ENCODE data around the gene ABCD2.
A peak's percentile ranks its signal among the peaks of the same experiment; 100 is the strongest.
"Not testable (repeated sequence)": the region's sequence is repeated elsewhere in the genome, so short reads cannot be mapped to it uniquely, and the experiment has no call there.

The ABCD2 gene

DNA sequence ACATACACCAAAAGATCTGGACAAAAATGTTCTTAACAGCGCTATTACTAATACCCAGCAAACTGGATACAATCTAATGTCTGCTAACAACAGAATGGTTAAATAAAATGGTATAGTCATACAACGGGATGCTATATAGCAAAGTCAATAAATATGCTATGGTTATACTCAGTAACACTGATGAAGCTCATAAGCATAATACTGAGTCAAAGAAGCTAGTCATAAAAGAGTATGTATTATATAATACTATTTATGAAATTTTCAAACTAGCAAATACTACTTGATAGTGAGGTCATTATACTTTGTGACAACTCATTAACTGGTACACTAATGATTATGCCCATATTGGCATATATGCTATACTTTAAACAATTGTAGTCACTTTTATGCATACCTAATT lies 7.4 kb downstream of the ABCD2 start:
- DNase-seq (ENCODE audit: low spot score): no peak

DNA sequence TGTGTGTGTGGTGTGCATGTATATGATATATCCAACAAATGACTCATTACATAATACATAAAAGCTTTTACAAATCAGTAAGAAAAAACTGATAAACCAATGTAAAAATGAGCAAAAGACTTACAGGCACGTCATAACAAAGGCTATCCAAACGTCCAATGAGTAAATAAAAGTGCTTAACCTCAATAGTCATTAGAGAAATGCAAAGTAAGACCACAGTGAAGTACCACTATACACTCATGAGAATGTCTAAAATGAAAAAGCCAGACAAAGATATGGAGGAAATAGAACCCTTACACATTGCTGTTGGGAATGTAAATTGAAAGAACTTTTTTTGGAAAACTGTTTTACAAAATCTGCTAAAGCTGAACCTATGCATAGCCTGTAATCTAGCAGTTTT lies 7.8 kb downstream of the ABCD2 start:
- no peak for DNase-seq (ENCODE audit: low spot score)

DNA sequence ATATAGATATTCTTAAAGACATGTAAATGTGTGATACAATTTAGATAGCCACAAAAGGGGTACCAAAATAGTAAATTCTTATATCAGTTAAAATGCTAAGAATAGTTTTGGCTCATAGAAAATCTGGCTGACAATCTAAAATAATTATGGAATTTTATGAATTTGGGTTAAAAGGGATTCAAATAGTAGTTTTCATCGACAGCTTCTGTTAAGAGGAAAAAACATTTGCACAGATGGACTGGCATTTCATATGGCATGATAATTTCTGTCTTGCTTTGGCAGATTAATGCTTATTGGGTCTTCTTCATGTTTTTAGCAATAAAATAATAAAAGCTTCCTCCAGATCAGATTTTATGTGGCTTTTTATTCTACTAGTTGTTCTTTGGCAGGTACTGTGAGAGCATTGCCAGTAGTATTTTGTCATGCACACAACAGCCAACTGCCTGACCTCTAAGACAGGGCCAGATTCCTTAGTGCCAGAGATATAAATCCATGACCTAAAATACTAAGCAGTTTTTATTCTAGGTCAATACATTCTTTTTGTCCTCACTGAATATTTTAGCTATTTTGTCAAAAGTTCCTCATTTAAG lies 9.1 kb downstream of the ABCD2 start:
- DNase-seq (ENCODE audit: low spot score): no peak

DNA sequence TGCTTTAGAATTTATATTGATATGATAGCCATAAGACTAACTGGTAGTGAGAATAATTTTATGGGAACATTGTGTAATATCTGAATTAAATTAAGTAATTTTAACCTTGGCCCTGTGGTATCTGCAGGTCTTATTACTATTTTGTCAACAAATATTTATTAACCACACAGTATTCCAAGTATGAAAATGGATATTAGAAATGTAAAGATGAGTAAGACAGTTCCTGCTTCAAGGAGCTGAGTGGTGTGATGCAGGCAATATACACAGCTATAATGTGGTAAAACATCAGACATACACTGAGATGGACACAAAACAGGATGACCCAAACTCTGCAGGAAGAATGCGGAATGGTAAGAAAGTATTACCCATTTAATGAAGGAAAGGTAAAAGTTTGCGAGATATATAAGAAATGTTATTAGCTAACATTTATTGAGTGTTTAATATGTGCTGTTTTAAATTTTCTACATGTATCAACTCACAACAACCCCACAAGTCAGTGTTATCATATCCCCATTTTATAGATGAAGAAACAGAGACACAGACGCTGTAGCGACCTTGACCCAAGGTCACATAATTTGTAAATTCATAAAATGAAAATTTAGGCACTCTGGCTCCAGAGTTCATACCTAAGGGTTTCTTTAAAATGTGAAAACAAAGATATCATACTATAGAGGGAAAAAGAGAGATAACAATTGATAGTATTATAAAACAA lies 12.7 kb downstream of the ABCD2 start:
- DNase-seq (ENCODE audit: low spot score): no peak

DNA sequence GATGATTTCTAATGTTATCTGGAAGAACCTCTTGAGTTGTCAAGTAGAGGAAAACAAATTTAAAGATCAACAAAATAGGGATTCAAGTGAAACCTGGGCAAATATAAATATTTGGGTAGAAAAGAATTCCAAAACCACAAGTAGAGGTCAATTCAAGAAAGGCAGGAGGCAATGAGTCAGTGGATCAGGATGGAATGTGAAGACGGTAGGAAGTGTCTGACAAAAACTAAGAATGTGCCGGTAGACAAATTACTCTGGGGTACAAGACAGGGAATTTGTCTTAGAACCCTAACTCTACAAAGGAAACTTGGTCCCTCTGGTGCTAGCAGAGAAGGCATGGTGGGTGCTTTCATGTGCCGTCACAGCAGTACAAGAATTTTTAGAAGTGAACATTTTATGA lies 13.6 kb downstream of the ABCD2 start:
- DNase-seq (ENCODE audit: low spot score): no peak

DNA sequence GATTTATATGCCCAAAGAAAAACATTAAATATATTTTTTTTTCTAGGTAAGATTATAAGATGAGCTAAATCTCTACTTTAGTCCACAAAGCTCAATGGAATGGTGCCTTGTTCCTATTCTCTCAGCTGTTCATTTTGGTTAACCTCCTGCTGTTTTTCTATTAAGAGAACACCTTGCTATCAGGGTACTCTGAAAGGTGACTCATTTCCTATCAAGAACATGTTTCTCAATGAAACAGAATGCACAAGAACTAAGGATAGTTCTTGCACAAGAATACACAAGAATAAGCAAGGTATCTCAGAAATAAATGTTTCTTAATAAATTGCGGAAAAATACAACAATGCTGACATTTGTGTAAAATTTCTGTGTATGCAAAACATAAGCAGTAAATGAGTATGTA lies 14.1 kb downstream of the ABCD2 start:
- DNase-seq (ENCODE audit: low spot score): no peak

DNA sequence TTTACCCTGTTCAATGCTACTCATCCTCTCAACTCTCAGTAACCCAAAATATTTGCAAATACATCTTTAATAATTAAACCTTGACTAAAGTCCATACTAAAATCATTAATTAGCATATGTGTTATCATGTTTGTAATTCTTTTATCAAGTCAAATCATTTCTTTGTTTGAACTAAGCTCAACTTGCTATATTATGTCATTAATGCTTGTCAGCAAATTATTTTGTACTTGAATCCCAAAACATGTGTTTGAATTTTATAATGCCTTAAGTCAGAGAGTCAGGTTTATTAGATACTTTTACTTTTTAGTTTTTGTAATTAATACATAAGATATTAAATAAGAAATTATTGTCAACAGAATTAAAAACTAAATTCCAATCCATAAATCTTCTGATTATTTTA lies 16.5 kb downstream of the ABCD2 start:
- no peak for DNase-seq (ENCODE audit: low spot score)

DNA sequence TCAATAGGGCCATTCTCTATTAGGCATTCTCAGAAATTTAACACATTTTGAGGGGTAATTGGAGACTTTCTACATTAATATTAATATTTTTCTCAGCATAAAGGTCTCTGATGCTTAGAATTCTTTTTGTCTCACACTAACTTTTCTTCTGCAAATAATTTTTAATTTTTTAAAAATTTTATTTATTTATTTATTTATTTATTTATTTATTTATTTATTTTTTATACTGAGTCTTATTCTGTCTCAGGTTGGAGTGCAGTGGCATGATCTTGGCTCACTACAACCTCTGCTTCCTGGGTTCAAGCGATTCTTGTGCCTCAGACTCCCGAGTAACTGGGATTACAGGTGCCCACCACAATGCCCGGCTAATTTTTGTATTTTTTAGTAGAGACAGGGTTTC lies 17.7 kb downstream of the ABCD2 start:
- not testable (repeated sequence) for DNase-seq (ENCODE audit: low spot score)

DNA sequence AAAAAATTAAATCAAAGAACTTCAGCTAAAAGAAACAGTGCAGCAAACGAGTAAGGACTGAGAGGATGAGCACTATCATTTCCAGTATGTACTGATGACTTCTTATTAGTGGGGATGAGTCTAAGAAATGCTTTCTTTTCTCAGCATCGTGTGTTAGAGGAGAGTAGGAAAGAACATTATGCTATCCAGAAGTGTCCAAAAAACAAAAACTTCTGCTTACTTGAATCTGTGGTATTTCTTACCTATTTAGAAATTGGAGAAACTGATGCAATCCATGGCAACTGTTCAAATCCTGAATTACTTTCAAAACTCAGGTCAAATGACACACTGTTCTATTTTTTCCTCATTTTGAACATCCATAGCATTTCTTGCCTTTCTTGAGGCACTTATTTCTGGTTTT lies 23.7 kb downstream of the ABCD2 start:
- DNase-seq (ENCODE audit: low spot score): no peak

DNA sequence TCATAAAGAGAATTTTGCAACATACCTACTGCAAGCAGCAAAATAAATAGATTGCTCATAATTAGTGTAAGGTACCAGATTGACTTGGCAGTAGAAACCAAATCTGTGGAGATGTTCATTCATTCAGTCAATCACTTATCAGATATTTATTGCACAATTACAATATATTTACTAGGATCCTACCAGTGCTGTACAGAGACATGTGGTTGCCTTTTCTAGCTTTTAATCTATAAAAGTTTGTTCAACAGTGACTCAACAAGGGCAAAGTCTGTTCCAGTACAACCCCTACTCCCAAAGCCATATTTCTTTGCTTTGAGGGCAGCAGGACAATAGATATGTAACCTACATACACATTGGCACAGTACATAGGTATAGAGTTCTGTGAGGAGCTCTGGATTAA lies 27.3 kb downstream of the ABCD2 start:
- no peak for DNase-seq (ENCODE audit: low spot score)

DNA sequence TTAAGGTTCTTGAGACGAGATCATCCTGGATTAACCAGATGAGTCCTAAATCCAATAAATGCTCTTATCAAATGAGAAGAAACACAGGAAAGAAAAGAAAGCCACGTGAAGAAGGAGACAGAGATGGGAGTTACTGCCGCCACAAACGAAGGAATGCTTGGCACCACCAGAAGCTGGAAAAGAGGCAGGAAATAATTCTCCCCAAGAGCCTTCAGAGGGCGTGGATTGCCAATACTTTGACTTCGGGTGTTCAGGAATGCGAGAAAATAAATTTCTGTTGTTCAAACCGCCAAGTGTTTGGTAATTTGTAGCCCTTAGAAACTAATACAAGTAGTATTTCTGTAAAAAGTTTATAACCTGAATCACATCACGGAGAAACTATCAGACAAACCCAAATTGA lies 31.3 kb downstream of the ABCD2 start:
- DNase-seq (ENCODE audit: low spot score): no peak

DNA sequence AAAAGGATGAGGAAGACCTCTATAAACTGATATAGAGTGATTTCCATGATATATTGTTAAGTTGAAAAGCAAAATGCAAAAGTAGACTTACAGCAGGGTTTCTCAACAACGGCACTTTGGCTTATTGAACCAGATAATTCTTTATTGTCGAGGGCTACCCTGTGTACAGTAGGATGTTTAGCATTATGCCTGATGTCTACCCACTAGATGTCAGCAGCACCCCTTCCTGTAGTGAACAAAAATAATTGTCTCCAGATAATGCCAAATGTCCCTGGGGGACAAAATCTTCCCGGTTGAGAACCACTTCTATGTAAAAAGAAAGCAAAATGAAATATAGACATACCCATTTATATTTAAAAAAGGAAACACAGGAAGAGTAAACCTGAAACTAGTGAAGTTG lies 32.4 kb downstream of the ABCD2 start:
- no peak for DNase-seq (ENCODE audit: low spot score)

DNA sequence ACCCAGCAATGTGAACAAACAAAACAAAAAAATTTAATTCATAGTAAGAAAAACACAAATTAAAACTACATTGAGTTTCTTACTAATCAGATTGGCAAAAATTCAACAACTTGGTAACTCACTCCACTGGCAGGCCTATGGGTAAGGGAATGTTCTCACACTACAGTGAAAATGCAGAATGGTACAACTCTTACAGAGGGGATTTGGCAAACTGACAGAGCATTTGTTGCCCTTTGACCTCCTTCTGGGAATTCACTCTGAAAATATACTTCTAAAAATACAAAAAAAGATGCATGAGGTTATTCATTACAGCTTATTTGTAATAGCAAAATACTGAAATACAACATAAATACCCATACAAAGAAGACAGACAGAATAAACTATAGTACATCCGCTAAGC lies 32.8 kb downstream of the ABCD2 start:
- no peak for DNase-seq (ENCODE audit: low spot score)

DNA sequence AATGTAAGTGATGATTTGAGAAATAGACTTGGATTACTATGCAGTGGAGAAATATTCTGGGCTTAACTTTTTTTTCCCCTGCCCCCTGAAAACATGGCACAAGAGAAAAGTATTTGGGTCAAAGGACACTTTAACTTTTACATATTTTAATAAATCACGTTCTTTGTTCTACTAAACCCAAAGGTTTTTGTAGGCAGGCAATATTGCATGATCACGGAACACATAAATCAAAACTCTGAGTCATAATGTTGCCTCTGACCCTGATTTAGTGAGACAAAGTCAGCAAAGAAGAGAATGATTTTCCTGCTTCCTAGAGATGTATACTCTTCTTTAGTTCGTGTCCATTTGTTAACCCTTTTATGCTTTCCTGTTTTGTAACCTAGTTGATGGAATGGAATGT lies 38.0 kb downstream of the ABCD2 start:
- peak; percentile 4 for DNase-seq (ENCODE audit: low spot score)

DNA sequence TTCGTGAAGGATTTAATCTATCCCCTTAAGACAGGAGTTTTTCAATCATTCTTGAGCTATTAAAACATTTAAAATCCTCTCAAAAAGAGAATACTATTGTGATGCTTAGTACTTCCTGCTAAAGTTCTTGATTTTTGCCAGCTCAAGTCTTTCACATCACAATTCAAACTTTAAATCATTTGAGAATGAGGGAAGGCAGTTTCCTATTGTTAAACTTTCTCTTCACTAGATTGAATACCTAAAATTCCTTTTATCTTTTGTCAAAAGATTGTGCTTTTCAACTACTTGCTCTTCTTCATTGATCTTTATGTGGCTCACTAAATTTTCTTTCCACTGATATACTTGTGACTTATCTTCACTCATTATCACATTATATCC lies 44.1 kb downstream of the ABCD2 start:
- DNase-seq (ENCODE audit: low spot score): no peak

DNA sequence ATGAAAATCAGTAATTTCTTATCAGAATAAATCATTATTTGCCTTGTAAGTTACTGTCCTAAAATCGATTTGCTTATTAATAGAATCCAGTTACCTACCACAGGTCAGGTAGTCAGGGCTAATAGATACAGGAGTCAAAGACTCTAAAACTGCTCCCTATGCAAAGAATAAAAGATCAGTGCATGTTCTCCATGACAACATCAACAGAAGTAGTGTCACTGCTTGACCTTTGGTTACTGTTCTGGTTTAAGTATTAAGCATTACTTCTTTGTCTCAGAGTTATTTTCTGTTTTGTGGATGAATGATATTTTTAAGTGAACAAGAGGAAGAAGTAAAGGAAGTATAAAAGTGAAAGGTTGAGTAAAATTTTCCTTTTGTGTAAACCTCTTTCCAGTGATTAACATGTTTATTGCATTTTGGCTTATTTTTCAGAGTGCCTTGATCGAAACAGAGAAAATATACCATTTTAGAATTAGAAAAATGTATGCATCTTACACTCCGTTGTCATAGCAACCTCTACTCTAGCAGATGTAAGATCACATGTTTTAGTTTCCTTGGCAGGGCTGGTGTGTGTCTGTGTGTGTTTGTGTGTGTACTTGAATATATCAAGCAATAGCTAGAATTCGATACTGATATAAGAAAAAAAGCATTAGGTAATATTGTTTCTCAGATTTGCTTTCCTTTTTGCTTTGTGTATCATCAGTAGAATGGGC lies 44.7 kb downstream of the ABCD2 start:
- no peak for DNase-seq (ENCODE audit: low spot score)

DNA sequence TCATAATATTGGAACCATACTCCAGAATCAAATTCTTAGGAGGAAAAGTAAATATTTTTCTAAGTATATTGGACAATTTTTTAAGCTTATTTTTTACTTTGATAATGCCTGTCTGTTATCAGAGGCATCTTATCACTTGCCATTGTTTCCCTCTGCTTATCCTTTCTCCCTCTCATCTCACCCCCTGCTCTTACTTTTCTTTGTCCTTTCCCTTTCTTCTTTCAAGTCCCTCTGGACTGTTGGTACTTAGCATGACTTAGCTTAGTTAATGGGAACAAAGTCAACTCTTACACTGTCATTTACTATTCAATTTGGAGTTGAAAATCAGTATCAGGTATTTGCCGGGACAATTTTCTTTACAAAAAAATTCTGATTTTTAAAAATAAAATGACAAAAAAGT lies 45.2 kb downstream of the ABCD2 start:
- DNase-seq (ENCODE audit: low spot score): no peak

DNA sequence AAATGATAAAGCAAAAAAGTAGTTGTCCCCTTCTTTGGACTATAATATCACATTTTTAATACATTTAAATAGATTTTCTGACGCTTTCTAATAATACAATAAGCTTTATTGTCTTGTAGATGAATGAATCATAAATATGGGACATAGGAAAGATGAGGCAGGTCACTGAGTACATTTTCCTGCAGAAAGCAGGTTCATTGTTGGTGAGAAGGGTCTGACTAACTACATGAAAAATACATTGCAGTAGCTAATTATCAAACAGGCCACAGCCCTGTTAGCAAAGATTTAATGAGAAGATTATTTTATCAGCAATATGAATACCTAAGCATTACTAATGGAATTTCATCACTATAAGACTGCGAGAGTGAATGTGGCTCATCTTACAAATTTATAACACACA lies 45.6 kb downstream of the ABCD2 start:
- DNase-seq (ENCODE audit: low spot score): no peak

DNA sequence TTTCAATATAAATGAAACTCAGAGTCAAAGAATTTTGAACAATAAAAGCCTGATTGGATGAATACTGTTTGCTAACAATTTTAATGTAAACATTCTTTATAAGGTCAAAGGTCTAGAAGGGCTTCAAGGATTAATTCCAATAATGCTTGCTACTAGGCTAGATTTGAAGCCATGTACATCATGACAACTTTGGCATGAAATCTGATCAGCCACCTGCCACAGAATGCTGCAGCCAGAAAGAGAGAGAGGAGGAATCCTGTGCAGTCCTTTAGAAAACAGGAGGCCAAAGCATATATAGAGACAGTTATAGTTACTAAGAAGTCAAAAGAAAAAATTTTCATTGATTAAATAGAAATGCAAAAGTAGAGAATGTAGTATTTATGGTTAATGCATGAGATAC lies 47.1 kb downstream of the ABCD2 start:
- DNase-seq (ENCODE audit: low spot score): no peak

DNA sequence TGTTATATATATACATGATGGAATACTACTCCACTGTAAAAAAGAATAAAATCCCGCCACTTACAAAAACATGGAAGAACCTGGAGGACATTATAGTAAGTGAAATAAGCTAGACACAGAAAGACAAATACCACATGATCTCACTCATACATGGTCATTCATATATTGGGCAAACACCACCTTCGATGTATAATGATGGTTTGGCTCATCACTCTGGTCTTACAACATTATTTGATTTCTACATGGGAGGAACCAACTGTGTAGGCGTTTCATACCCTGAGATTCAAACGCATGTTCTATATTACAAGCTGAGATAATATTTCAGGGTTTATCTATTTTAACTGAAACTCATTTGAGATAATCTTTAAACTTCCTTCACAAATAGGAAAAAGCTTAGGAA lies 48.3 kb downstream of the ABCD2 start:
- DNase-seq (ENCODE audit: low spot score): no peak

DNA sequence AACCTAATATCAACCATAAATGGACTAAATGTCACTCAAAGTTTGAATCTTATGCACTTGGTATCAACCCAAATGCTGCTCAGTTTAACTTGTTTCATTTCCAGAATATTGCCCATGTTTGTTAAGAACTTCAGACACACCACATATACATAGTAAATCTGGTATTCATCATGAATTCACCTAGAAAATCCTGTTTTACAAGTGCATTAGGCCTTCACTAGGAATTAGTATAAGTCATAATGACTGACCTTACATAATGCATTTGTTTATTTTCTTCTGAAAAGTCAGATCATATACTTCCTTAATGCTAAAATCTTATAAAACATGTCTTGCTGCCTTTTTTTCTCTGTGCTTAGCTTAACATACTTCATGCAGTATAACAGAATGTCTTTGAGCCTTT lies 66.1 kb downstream of the ABCD2 start:
- no peak for DNase-seq (ENCODE audit: low spot score)

DNA sequence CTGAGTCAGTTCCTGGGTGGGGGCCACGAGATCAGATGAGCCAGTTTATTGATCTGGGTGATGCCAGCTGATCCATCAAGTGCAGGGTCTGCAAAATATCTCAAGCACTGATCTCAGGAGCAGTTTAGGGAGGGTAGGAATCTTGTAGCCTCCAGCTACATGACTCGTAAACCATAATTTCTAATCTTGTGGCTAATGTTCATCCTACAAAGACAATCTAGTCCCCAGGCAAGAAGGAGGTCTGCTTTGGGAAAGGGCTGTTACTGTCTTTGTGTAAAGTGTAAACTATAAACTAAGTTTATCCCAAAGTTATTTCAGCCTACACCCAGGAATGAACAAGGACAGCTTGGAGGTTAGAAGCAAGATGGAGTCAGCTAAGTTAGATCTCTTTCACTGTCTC lies 75.4 kb downstream of the ABCD2 start:
- DNase-seq (ENCODE audit: low spot score): not testable (repeated sequence)

DNA sequence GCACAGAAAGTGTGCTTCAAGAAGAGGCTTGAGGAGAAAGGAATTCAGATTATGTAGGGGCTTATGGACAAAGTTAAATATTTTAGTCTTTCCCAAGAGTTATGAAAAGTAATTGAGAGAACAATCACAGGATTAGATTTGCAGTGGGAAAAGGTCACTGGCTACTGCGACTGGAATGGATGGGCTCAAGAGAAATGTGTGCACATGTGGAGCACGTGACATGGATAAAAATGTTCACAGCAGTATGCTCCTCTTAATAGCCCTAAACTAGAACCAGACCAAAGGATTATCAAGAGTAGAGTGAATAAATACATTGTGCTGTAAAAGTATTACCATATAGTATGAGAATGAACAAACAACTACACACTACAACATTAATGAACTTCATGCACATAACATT lies 78.1 kb downstream of the ABCD2 start:
- DNase-seq (ENCODE audit: low spot score): no peak

DNA sequence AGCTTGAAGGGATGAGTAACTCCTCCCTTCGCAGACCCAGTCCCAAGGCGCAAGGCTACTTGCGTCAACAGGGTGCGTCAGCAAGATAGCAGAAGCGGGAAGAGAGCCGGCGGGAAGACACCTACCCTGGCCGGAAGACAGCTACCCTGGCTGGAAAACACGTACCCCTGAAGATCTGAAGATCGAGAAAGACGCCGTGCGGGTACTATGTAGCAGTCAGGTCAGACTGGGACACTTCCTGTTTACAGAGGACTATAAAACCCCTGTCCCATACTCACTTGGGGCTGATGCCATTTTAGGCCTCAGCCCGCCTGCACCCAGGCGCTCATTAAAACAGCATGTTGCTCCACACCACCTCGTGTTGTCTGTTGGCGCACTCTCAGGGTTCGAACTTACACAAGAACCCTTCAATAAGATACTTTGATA lies 80.9 kb downstream of the ABCD2 start:
- no peak for DNase-seq (ENCODE audit: low spot score)
